ENCODE results near the gene PTX4. TPM values are rescaled to one million over a fixed set of nuclear protein-coding genes. Genes with fewer than 3 reads are reported as not detected.

Gene PTX4
- total and polyA plus RNA-seq, 4 donors, result 0.11 to 0.14 TPM; not detected in 2

DNA sequence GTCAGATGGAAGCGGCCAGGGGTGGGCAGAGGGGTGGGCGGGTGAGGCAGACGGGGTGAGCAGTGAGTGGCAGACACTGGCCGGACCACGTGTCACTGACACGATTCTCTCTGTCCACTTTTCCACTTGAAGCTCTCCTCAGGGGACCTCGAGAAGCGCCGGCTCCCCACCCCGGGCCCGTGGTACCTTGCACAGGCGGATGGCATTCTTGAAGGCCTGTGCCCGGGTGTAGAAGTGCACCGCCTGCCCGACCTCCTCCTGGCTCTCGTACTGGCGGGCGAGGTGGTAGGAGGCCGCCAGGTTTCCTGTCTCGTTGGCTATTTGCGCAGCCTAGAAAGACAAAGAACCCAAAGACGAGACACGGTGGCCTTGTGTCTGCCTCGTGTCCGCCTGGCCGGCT is 35.6 kb upstream of the PTX4 start:
- Histone ChIP-seq H3K4me1 (ENCODE audit: control insufficient read depth, insufficient read depth, low read length) (peaks cover 10% of the 10 kb centered on the region), H3K4me3 (ENCODE audit: low read depth, low read length) (no peak overlapping the region), H3K27me3 (ENCODE audit: control insufficient read depth, insufficient read depth, low read length) (no peaks in the 10 kb centered on the region), H3K36me3 (ENCODE audit: control insufficient read depth, insufficient read depth, low read length) (peaks cover 95% of the 10 kb centered on the region), H3K27ac (ENCODE audit: low read depth, low read length) (no peak overlapping the region), H3K9me3 (ENCODE audit: control insufficient read depth, insufficient read depth, low read length) (no peaks in the 10 kb centered on the region)
- WGBS (ENCODE audit: insufficient coverage), result 93% methylated on average over 23 of the region's 26 CpGs
- no peak for DNase-seq (ENCODE audit: low read depth in 4 of 6, low spot score in 6 of 6)

GRCh38 chr16:1523581-1524245 is 35.0 kb upstream of the PTX4 start:
- Histone ChIP-seq H3K4me1 (ENCODE audit: control insufficient read depth, insufficient read depth, low read length) (peaks cover 7% of the 10 kb centered on the region), H3K27ac (ENCODE audit: low read depth, low read length) (no peak overlapping the region), H3K4me3 (ENCODE audit: low read depth, low read length) (no peak overlapping the region), H3K36me3 (ENCODE audit: control insufficient read depth, insufficient read depth, low read length) (peaks cover 95% of the 10 kb centered on the region), H3K27me3 (ENCODE audit: control insufficient read depth, insufficient read depth, low read length) (no peaks in the 10 kb centered on the region), H3K9me3 (ENCODE audit: control insufficient read depth, insufficient read depth, low read length) (no peaks in the 10 kb centered on the region)
- 90% methylated on average over 30 of the region's 30 CpGs for WGBS (ENCODE audit: insufficient coverage)
- no peak for DNase-seq (ENCODE audit: low read depth in 4 of 6, low spot score in 6 of 6)

DNA sequence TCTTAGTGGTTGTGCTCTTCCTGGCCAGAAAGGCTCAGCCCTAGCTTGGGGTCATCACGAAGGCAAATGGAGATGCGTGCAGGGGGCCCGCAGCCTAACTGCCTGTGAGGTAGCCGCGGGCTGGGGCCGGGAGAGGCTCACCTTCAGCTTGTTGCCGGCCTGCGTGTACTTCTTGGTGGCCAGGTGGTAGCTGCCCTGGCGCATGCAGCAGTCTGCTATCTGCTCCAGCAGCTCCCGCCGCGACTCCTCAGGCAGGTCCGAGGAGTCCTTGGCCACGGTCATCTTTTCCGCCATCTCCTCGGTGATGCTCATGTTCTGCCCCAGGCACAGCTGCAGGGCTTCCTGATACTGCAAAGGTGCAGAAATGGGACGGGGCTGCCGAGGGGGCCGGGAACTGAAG is 31.7 kb upstream of the PTX4 start:
- DNase-seq (ENCODE audit: low read depth in 4 of 6, low spot score in 6 of 6), result no peak
- Histone ChIP-seq H3K36me3 (ENCODE audit: control insufficient read depth, insufficient read depth, low read length) (peaks cover 77% of the 10 kb centered on the region), H3K9me3 (ENCODE audit: control insufficient read depth, insufficient read depth, low read length) (no peaks in the 10 kb centered on the region), H3K27me3 (ENCODE audit: control insufficient read depth, insufficient read depth, low read length) (no peaks in the 10 kb centered on the region), H3K4me3 (ENCODE audit: low read depth, low read length) (no peak overlapping the region), H3K4me1 (ENCODE audit: control insufficient read depth, insufficient read depth, low read length) (no peaks in the 10 kb centered on the region), H3K27ac (ENCODE audit: low read depth, low read length) (no peak overlapping the region)
- 96% methylated on average over 19 of the region's 19 CpGs for WGBS (ENCODE audit: insufficient coverage)

DNA sequence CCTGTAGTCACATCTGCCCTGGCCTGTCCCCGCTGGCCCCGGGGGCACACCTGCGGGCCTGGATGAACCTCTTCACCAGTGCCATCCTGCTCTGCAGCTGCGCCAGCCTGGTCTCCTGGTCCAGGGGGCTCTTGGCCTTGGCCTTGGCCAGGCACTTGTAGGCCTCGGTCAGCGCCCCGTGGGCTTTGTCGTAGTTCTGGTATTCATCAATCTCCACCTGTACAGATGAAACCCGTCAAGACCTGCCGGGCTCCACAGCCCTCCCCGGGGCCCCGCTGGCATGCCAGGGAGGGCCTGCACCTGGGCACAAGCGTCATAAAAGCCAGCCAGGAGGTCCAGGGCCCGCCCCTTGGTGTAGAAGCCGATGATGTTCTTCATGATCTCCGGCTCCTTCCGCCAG is 31.1 kb upstream of the PTX4 start:
- Histone ChIP-seq H3K27me3 (ENCODE audit: control insufficient read depth, insufficient read depth, low read length) (no peaks in the 10 kb centered on the region), H3K9me3 (ENCODE audit: control insufficient read depth, insufficient read depth, low read length) (no peaks in the 10 kb centered on the region), H3K4me3 (ENCODE audit: low read depth, low read length) (no peak overlapping the region), H3K4me1 (ENCODE audit: control insufficient read depth, insufficient read depth, low read length) (no peaks in the 10 kb centered on the region), H3K27ac (ENCODE audit: low read depth, low read length) (no peak overlapping the region), H3K36me3 (ENCODE audit: control insufficient read depth, insufficient read depth, low read length) (peaks cover 71% of the 10 kb centered on the region)
- no peak for DNase-seq (ENCODE audit: low read depth in 4 of 6, low spot score in 6 of 6)
- WGBS (ENCODE audit: insufficient coverage), result 94% methylated on average over 15 of the region's 17 CpGs

GRCh38 chr16:1518626-1519135 is 29.9 kb upstream of the PTX4 start:
- Histone ChIP-seq H3K27ac (ENCODE audit: low read depth, low read length) (no peak overlapping the region), H3K36me3 (ENCODE audit: control insufficient read depth, insufficient read depth, low read length) (peaks cover 61% of the 10 kb centered on the region), H3K27me3 (ENCODE audit: control insufficient read depth, insufficient read depth, low read length) (no peaks in the 10 kb centered on the region), H3K4me3 (ENCODE audit: low read depth, low read length) (no peak overlapping the region), H3K9me3 (ENCODE audit: control insufficient read depth, insufficient read depth, low read length) (no peaks in the 10 kb centered on the region), H3K4me1 (ENCODE audit: control insufficient read depth, insufficient read depth, low read length) (no peaks in the 10 kb centered on the region)
- DNase-seq (ENCODE audit: low read depth in 4 of 6, low spot score in 6 of 6), result no peak
- WGBS (ENCODE audit: insufficient coverage), result 92% methylated on average over 16 of the region's 16 CpGs

DNA sequence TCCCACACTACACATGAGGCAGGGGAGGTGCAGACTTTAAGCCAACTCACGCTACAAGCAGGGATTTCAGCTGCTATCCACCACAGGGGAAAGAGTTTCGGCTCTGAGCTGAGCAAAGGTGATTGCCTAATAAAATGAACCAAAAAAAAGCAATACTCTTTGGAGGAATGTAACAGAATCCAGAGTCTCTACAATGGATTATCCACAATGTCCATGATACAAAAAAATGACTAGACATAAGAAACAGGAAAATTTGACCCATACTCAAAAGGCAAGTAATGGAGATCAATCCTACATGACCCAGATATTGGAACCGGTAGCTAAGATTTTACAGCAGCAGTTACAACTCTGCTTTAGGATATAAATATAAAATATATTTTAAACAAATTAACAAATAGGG is 25.8 kb upstream of the PTX4 start:
- Histone ChIP-seq H3K9me3 (ENCODE audit: control insufficient read depth, insufficient read depth, low read length) (no peaks in the 10 kb centered on the region), H3K4me1 (ENCODE audit: control insufficient read depth, insufficient read depth, low read length) (no peaks in the 10 kb centered on the region), H3K4me3 (ENCODE audit: low read depth, low read length) (no peak overlapping the region), H3K27me3 (ENCODE audit: control insufficient read depth, insufficient read depth, low read length) (no peaks in the 10 kb centered on the region), H3K36me3 (ENCODE audit: control insufficient read depth, insufficient read depth, low read length) (peaks cover 65% of the 10 kb centered on the region), H3K27ac (ENCODE audit: low read depth, low read length) (no peak overlapping the region)
- WGBS (ENCODE audit: insufficient coverage), result no CpG with 5 or more reads among the region's 3 CpGs
- no peak for DNase-seq (ENCODE audit: low read depth in 4 of 6, low spot score in 6 of 6)

DNA sequence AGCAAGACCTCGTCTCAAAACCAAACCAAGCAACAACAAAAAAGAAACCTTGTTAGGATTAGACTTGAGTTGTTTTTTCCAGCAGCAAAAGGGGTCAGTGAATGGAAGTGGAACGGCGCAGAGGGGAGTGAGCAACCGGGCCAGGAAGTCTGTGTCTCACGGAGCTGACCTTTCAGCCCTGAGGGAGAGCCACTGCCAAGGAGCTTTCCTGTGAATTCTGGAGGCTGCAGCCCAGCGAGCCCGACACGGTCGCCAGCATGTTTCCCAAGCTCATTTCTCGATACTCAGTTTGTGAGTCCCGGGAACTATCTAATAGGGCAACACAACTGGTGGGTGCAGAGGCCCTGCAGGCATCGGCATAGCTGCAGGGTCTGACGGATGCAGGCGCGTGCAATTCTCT is 24.0 kb upstream of the PTX4 start:
- peaks cover 65% of the 10 kb centered on the region for H3K36me3 ChIP-seq (ENCODE audit: control insufficient read depth, insufficient read depth, low read length)
- WGBS (ENCODE audit: insufficient coverage), result 91% methylated on average over 14 of the region's 15 CpGs
- H3K27me3 ChIP-seq (ENCODE audit: control insufficient read depth, insufficient read depth, low read length), result no peaks in the 10 kb centered on the region
- no peak overlapping the region for H3K4me3 ChIP-seq (ENCODE audit: low read depth, low read length)
- no peaks in the 10 kb centered on the region for H3K4me1 ChIP-seq (ENCODE audit: control insufficient read depth, insufficient read depth, low read length)
- H3K27ac ChIP-seq (ENCODE audit: low read depth, low read length), result no peak overlapping the region
- no peaks in the 10 kb centered on the region for H3K9me3 ChIP-seq (ENCODE audit: control insufficient read depth, insufficient read depth, low read length)
- no peak for DNase-seq (ENCODE audit: low read depth in 4 of 6, low spot score in 6 of 6)

- no peaks in the 10 kb centered on the region for H3K9me3 ChIP-seq (ENCODE audit: control insufficient read depth, insufficient read depth, low read length)
- 71% methylated on average over 15 of the region's 30 CpGs for WGBS (ENCODE audit: insufficient coverage)
- no peaks in the 10 kb centered on the region for H3K27me3 ChIP-seq (ENCODE audit: control insufficient read depth, insufficient read depth, low read length)
- DNase-seq (ENCODE audit: low read depth in 4 of 6, low spot score in 6 of 6), result no peak
- no peak overlapping the region for H3K4me3 ChIP-seq (ENCODE audit: low read depth, low read length)
- no peaks in the 10 kb centered on the region for H3K4me1 ChIP-seq (ENCODE audit: control insufficient read depth, insufficient read depth, low read length)
- H3K27ac ChIP-seq (ENCODE audit: low read depth, low read length), result no peak overlapping the region
- peaks cover 70% of the 10 kb centered on the region for H3K36me3 ChIP-seq (ENCODE audit: control insufficient read depth, insufficient read depth, low read length)
These were observed 23.2 kb upstream of the PTX4 start for GRCh38 chr16:1511662-1512569.

DNA sequence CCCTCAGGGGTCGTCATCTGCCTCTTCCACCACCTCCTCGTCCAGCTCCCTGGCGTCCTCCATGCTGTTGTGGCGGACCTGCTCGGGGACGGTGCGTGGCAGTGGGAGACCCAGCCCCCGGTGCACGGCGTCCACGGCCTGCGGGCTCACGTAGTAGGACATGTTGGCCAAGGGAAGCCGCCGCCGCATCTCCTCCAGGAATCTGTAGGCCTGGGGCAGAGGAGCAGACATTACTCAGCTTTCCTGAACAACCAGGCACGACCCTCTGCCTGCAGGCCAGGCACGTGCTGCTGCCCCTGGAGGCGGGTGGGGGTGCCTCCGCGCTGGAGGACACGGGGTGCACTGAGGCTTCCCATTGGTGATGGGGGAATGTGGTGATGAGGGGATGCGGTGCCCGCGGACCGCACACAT is 22.2 kb upstream of the PTX4 start:
- WGBS (ENCODE audit: insufficient coverage), result 91% methylated on average over 26 of the region's 26 CpGs
- H3K4me1 ChIP-seq (ENCODE audit: control insufficient read depth, insufficient read depth, low read length), result no peaks in the 10 kb centered on the region
- no peak overlapping the region for H3K27ac ChIP-seq (ENCODE audit: low read depth, low read length)
- no peaks in the 10 kb centered on the region for H3K27me3 ChIP-seq (ENCODE audit: control insufficient read depth, insufficient read depth, low read length)
- DNase-seq (ENCODE audit: low read depth in 4 of 6, low spot score in 6 of 6), result no peak
- H3K9me3 ChIP-seq (ENCODE audit: control insufficient read depth, insufficient read depth, low read length), result no peaks in the 10 kb centered on the region
- no peak overlapping the region for H3K4me3 ChIP-seq (ENCODE audit: low read depth, low read length)
- H3K36me3 ChIP-seq (ENCODE audit: control insufficient read depth, insufficient read depth, low read length), result peaks cover 78% of the 10 kb centered on the region
